GM15510 (cell line): Measurements from ENCODE around the gene ACSS3.

Source experiments
- POLR2A ChIP-seq: IDR thresholded peaks from 3 replicates; pipeline ENCODE4 v1.6.1; 2011; ENCODE audit warnings: borderline replicate concordance; ENCODE audit not compliant: insufficient read length; ENCODE audit errors: extremely low read depth

Gene ACSS3

DNA sequence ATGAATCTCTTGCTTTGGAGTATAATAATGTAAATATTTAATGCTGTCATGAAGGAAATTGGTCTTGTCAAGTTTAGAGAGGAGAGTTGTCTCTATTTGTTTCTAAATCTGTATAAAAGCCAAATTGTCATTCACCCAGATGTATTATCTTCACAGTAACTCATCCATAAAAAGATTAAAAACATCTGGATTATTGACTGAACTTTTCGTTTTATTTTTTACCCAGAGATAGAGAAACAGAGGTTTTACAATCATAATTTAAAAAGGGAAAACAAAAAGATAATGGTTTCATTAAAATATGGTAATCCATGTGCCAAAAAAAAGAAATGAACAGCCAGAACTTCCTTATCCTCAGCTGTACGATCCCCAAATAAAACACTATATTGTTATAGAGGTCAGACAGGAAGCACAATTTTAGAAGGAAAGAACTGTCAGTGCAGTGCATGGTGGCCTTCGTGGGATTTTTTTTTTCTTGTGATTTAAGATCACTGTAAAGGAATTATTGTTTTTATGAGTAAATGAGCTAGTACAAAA, 125.9 kb downstream of the ACSS3 start:
- no peak for TF ChIP-seq POLR2A

DNA sequence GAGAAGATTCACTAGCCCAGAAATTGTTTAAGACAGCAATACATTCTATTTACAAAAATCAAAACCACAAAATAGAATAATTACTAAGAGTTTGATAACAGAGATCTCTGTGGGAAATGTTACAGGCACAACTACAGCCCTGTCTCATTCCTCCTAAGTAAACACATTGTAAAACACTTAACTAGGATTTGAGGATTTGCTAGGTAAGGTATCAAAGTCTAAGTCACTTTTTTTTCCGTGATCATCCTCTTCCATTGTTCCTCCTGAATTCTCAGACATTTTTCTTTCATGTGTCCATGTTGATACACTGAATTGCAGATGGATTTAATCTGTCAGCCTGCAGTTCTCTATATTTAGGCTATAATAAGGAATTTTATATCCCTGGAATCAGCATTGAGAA, 127.5 kb downstream of the ACSS3 start:
- no peak for TF ChIP-seq POLR2A

DNA sequence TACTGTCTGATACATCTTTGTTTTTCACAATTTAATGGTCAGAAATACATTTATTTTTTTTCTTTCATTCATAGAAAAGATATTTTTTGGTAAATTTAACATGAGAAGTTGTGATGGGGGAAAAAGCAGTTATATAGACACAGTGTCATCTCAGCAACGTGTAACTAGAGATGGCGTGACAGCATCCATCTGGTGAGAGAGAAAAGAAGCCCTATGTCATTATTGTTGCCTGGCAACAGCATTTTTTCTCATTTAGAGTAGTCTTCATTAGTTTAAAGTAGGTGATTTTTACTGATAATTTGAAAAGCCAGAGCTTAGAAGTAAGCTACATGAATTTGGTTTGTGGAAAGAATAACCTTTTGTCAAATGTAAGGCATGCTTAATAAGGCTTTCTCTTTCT, 128.6 kb downstream of the ACSS3 start:
- no peak for TF ChIP-seq POLR2A

DNA sequence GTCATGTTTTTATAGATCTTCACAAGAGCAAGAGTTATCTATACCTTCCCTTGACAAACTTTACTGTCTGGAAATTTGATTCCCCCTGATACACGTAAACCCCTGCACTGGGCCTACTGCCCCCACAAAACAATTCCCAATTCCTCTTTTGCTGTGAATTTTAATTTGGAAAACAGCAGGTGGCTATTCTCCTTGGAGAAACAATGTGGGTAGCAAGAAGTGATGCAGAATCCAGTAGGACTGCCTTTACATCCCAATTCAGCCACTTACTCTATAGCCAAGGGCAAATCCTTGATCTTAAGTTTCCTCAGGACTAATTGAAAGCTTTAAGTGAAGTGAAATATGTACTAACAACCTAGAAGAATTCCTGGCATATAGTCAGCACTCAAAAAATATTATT, 129.3 kb downstream of the ACSS3 start:
- TF ChIP-seq POLR2A = no peak

GRCh38 chr12:81207664-81208063, 129.8 kb downstream of the ACSS3 start:
- TF ChIP-seq POLR2A = no peak

DNA sequence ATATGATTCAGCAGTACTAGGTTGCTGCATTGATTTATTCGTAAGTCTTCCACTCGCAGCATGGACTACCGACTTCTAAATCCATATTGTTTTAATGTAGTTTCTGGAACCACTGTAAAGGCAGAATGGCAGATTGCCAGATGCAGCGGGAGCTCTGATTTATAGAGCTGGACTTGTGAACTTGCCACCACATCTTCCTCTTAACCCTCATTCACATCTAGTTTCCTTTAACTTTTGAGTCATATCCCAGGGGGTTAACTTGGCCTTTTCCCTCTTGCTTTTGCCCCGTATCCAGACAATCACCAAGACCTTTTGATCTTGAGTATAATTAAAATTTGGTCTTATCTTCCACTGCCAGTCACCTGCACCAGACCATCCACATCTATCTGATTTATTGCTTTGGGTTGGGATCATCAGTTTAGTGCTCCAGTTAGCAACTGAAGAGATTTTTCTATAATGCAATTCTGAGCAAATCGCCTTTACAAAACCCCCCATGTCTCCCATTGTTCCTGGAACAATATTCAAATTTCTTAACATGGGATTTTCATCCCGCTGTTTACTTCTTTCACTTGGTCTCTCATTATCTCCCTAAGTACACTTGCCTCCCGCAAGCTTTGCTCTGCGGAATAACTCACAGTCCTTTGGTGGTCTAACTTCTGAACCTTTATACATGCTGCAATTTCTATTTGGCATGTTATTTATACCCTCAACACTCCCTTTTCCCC, 130.5 kb downstream of the ACSS3 start:
- no peak for TF ChIP-seq POLR2A

DNA sequence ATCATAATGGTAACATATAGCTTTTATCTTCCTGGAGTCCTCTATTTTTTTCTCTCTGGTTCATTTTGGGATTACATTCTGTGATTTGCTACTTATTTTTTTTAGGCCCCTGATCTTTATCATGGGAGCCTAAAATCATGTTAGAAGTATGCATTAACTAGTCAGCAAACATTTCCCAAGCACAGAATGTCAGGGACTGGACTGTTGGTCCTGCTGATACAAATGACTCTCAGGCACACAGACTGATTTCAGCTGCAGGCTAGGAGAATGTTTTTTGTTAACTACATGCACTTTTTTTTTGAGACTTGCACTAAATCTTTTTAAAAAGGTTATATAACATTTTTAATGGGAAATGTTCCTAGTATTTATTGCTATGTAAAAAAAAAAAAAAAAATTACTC, 131.1 kb downstream of the ACSS3 start:
- TF ChIP-seq POLR2A = no peak

- TF ChIP-seq POLR2A = no peak
Observed at GRCh38 chr12:81211306-81211705, 133.4 kb downstream of the ACSS3 start.

DNA sequence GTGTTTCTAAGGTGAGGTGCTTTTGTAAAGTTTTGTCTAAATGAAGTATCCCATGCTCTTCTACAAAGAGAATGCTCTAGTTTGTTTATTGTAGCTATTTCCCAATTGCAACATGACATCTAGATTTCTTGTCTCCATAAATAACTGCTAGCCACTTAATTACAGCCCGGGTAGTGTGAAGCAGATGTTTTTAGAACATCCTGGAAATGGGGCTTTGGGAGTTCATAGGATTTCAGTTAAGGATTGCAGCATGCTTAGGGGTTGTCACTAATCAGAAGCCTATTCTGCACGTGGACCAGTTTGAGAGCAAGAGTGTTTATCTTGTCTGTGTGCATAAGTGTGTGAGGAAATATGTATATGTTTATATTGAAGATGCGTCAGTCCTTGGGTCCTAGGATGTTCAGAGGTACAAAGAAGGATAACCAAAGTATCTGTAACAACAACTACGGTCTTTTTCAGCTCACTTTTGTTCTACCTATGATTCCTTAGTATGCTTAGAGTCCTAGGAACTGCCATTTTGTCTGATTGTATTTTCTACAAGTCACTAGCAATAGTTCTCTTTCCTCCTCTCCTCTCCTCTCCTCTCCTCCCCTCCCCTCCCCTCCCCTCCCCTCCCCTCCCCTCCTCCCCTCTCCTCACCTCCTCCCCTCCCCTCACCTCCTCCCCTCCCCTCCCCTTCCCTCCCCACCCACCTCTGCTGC, 135.3 kb downstream of the ACSS3 start:
- TF ChIP-seq POLR2A = no peak

- TF ChIP-seq POLR2A = no peak
Observed at GRCh38 chr12:81216739-81217138, 138.9 kb downstream of the ACSS3 start.

DNA sequence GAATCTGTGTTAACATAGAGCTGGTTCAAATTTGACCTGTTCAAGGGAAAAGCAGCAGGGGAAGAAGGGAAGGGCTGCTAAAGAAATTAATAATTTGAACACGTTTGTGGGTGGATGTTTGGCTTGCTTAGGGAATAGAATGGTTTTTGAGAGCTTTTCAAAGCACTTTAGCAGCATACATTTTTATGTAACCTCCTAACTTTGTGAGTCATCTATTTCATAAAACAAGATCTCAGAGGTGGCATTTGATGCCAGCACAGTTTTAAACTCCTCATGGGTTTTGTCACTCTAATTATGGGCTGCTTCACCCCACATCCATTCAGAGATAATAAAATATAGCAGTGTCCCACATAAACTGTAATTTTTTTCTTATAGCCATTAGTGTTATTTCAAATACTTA, 143.8 kb downstream of the ACSS3 start:
- no peak for TF ChIP-seq POLR2A

- TF ChIP-seq POLR2A = no peak
Observed at GRCh38 chr12:81222846-81223592, 145.1 kb downstream of the ACSS3 start.

GRCh38 chr12:81224626-81225025, 146.7 kb downstream of the ACSS3 start:
- TF ChIP-seq POLR2A = no peak

DNA sequence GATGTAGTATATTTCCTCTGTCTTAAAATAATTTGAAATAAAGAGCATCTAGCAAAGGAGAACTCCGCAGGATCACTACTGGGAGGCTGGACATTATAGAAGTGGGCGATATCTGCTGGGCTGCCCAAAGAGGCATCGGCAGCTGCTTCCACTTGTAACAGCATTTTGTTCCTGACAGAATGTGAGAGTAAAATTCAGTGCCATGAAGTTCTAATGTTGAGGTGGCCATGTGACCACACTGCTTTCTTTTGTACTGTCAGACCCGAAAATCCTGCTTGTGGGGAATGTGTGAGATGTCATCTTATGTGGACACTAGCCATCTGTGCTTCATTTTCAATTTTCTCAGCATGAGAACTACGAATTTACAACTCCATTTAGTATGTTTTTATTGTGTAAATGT, 151.9 kb downstream of the ACSS3 start:
- TF ChIP-seq POLR2A = no peak

DNA sequence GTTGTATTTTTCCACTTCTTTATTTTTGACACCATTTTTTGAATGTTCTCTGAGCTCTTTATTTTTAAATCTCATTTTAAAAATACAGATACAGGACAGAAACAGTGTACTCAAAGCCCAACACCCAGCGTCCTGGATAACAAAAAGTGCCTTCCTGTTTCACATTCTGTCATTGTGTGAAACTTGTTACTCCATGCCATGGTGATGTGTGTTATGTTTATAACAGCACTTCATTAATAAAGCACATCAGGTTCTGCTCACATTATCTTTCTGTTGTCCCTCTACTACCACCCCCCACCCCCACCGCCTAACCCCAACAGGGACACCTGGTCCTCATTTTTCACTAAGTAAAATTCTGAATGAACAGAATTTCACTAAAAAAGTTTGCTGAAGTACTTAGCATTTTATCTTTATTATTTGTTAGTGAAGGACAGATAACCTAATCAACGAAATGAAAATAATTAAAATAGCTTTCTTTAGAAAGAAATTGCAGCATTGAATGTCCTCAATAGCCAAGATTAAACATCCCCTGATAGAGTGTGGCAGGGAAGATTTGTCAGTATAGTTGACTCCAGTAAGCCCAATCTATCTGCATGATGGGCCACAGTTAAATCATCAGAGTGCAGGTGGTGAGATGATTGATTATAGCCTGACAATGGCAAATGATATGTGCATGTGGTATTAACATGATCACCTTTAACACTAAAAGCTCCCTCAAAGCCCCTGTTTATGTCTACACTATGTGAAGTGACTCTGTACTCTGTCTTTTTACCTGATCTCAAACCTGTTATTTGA, 153.9 kb downstream of the ACSS3 start:
- no peak for TF ChIP-seq POLR2A

GRCh38 chr12:81245458-81245857, 167.6 kb downstream of the ACSS3 start:
- TF ChIP-seq POLR2A = no peak
